Fibroblast of lung (primary cell): ENCODE results near the gene CAB39L. TPM values are rescaled to one million over a fixed set of nuclear protein-coding genes. Genes with fewer than 3 reads are reported as not detected.

Experiments used
- DNase-seq, 2 donors: peaks; one replicate each; pipeline versions ENCODE4 v3.0.0 to v3.0.0-alpha.2; 2010; ENCODE audit warnings: low read depth in 2 of 2
- H2AFZ ChIP-seq: 2 replicates; pipeline ENCODE4 v1.5.1; 2012; ENCODE audit warnings: low read length, control low read depth, inconsistent platforms
- H3K27ac ChIP-seq: 2 replicates; pipeline ENCODE4 v1.5.1; 2011; ENCODE audit warnings: low read length, control low read depth; ENCODE audit not compliant: insufficient read depth
- H3K27me3 ChIP-seq: 2 replicates; pipeline ENCODE4 v1.5.1; 2011; ENCODE audit warnings: mild to moderate bottlenecking, low read length; ENCODE audit not compliant: control insufficient read depth, insufficient read depth
- H3K36me3 ChIP-seq: 2 replicates; pipeline ENCODE4 v1.5.1; 2011; ENCODE audit warnings: low read length; ENCODE audit not compliant: control insufficient read depth, insufficient read depth
- H3K4me1 ChIP-seq: 2 replicates; pipeline ENCODE4 v1.5.1; 2011; ENCODE audit warnings: low read length; ENCODE audit not compliant: control insufficient read depth, insufficient read depth; ENCODE audit errors: extremely low read depth
- H3K4me2 ChIP-seq: 2 replicates; pipeline ENCODE4 v1.5.1; 2011; ENCODE audit warnings: low read length, control low read depth; ENCODE audit not compliant: insufficient read depth; ENCODE audit errors: extremely low read depth
- H3K4me3 ChIP-seq, 4 experiments: fragments of 200-600 bp in 1 of 4; sonication (generic) in 1 of 4; replicated peaks in 1 of 4; 2 replicates each; pipeline ENCODE4 v1.5.1; 2011 to 2016; ENCODE audit warnings: low read length in 4 of 4, low read depth in 3 of 4, mild to moderate bottlenecking in 3 of 4, control low read depth in 2 of 4, inconsistent platforms in 1 of 4, mixed read lengths in 1 of 4; ENCODE audit not compliant: insufficient read depth in 1 of 4; ENCODE audit errors: control extremely low read depth in 1 of 4
- H3K79me2 ChIP-seq: 2 replicates; pipeline ENCODE4 v1.5.1; 2012; ENCODE audit warnings: mild to moderate bottlenecking, low read length, inconsistent platforms; ENCODE audit not compliant: control insufficient read depth, insufficient read depth
- H3K9ac ChIP-seq: 2 replicates; pipeline ENCODE4 v1.5.1; 2011; ENCODE audit warnings: mild to moderate bottlenecking, low read length, control low read depth; ENCODE audit not compliant: insufficient read depth
- H3K9me3 ChIP-seq: 2 replicates; pipeline ENCODE4 v1.5.1; 2012; ENCODE audit warnings: low read depth, low read length; ENCODE audit not compliant: control insufficient read depth, insufficient read depth
- H4K20me1 ChIP-seq: 2 replicates; pipeline ENCODE4 v1.5.1; 2011; ENCODE audit warnings: low read length; ENCODE audit not compliant: control insufficient read depth, insufficient read depth; ENCODE audit errors: extremely low read depth
- EZH2 ChIP-seq: IDR thresholded peaks from 2 replicates; pipeline ENCODE4 v1.5.1; 2012; ENCODE audit warnings: low read length, control low read depth, mild to moderate bottlenecking; ENCODE audit errors: missing control alignments
- polyA plus RNA-seq, 2 donors: library from polyadenylated mRNA; depleted of rRNA in 1 of 2; stranded (reverse) in 1 of 2; unstranded in 1 of 2; fragments of >200 nt; gene quantifications; 2 replicates each; pipeline ENCODE4 v1.2.1, GENCODE V29; 2011 to 2012; ENCODE audit warnings: missing spikeins in 1 of 2
- total RNA-seq: library from RNA; depleted of rRNA; stranded (reverse); fragments of >200 nt; gene quantifications from 2 replicates; pipeline ENCODE4 v1.2.1, GENCODE V29; 2014
- TF ChIP-seq, protein P1 (sequence below), 2 donors: IDR thresholded peaks in 1 of 2; conservative IDR thresholded peaks in 1 of 2; 1 replicate in 1 of 2; 2 replicates in 1 of 2; pipeline ENCODE4 v1.5.1; 2011 to 2012; ENCODE audit warnings: low read length in 2 of 2, control low read depth in 1 of 2, inconsistent platforms in 1 of 2, low read depth in 1 of 2, mild to moderate bottlenecking in 1 of 2

Gene CAB39L
- total and polyA plus RNA-seq, 2 donors (not counting 1 experiment from before 2014, with no cell fraction given) = 9.4 to 13.0 TPM

DNA sequence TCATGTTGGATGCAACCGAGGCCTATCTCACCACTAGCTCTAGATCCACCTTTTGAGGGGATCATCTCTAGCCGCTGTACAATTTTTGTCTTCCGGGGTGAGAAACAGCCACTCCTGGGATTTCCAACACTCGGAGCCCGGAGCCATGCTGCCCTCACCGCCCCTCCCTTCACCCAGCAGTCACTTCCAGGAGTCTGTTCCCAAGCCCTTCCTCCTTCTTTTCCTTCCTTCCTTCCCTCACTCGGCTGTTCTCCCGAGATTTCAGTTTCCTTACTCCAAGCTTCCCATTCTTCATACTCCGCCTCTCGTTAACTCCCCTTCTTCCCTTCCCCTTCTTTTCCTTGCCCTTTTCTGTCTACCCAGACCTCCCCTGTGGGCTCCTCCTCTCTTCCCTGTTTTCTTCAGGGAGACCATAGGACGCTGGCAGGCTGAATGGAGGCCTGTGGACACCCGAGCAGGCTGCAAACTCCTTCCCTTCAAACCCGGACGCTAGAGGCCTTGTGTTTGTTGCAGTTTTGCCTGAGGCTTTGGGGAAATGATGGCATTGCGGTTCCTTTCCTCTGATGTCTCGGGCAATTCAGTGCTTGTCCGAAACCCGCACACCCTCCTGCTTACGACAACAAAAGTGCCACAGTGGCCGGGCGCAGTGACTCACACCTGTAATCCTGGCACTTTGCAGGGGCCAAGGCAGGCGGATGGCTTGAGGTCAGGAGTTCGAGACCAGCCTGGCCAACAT lies 96.0 kb downstream of the CAB39L start:
- Histone ChIP-seq H3K4me3 (no peak overlapping the region), H3K27me3 (no peaks in the 10 kb centered on the region), H3K79me2 (no peaks in the 10 kb centered on the region), H4K20me1 (no peaks in the 10 kb centered on the region), H3K36me3 (no peaks in the 10 kb centered on the region), H2AFZ (no peak overlapping the region), H3K9me3 (no peaks in the 10 kb centered on the region), H3K27ac (no peak overlapping the region), H3K9ac (no peak overlapping the region), H3K4me2 (no peak overlapping the region), H3K4me1 (no peaks in the 10 kb centered on the region)
- TF ChIP-seq, protein P1, sequence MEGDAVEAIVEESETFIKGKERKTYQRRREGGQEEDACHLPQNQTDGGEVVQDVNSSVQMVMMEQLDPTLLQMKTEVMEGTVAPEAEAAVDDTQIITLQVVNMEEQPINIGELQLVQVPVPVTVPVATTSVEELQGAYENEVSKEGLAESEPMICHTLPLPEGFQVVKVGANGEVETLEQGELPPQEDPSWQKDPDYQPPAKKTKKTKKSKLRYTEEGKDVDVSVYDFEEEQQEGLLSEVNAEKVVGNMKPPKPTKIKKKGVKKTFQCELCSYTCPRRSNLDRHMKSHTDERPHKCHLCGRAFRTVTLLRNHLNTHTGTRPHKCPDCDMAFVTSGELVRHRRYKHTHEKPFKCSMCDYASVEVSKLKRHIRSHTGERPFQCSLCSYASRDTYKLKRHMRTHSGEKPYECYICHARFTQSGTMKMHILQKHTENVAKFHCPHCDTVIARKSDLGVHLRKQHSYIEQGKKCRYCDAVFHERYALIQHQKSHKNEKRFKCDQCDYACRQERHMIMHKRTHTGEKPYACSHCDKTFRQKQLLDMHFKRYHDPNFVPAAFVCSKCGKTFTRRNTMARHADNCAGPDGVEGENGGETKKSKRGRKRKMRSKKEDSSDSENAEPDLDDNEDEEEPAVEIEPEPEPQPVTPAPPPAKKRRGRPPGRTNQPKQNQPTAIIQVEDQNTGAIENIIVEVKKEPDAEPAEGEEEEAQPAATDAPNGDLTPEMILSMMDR (conservative IDR thresholded peaks at IDR 0.05 in 1 of 2, IDR thresholded peaks at IDR 0.05 in 1 of 2; ENCODE audit: low read depth in 1 of 2, low read length in 2 of 2) = no peak
- no peak for TF ChIP-seq EZH2
- DNase-seq = no peak

DNA sequence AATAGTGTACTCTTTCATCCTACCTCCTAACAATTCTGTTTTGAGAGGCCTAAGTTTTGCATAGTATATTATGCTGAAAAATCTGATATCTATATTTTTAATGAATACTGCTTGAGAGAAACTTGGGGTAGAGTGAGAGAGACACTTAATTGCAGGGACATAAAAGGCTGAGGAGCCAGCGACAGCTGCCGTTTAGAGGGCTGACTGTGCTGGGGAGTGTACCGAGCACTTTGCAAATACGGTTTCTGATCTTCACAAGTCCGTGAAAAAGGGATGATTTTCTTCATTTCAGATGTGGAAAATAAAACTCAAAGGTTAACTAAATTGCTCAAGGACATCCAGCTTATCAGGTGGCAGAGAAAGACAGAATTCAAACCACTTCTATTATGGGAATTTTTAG lies 97.4 kb downstream of the CAB39L start:
- H4K20me1 ChIP-seq = no peaks in the 10 kb centered on the region
- no peak overlapping the region for H3K27ac ChIP-seq
- H3K36me3 ChIP-seq = no peaks in the 10 kb centered on the region
- TF ChIP-seq EZH2 = no peak
- TF ChIP-seq, protein P1 (conservative IDR thresholded peaks at IDR 0.05 in 1 of 2, IDR thresholded peaks at IDR 0.05 in 1 of 2; ENCODE audit: low read depth in 1 of 2, low read length in 2 of 2) = no peak
- no peaks in the 10 kb centered on the region for H3K79me2 ChIP-seq
- H3K4me1 ChIP-seq = no peaks in the 10 kb centered on the region
- H3K9me3 ChIP-seq = no peaks in the 10 kb centered on the region
- H3K4me3 ChIP-seq = no peak overlapping the region
- DNase-seq = no peak
- no peak overlapping the region for H2AFZ ChIP-seq
- H3K27me3 ChIP-seq = no peaks in the 10 kb centered on the region
- no peak overlapping the region for H3K4me2 ChIP-seq
- no peak overlapping the region for H3K9ac ChIP-seq

DNA sequence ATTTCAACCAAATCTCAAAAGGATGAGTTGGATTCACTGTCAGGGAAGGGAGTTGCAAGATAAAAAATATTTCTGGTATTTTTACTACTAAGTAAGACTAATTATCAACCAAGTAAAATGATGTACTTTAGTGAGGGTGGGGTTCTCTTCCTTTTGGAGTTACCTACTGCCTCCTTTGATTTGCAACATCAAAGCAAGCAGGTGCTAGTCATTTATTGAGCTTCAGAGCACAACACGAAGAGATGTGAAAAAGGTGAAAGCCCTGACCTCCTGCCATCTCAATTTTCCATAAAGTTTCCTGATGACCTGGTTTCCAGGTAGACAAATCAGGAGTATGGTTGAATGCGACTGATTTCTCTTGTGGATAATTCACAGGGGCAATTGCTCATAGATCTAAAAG lies 100.1 kb downstream of the CAB39L start:
- no peak overlapping the region for H3K4me3 ChIP-seq
- H4K20me1 ChIP-seq = no peaks in the 10 kb centered on the region
- no peak overlapping the region for H2AFZ ChIP-seq
- no peak overlapping the region for H3K4me2 ChIP-seq
- H3K27me3 ChIP-seq = no peaks in the 10 kb centered on the region
- no peaks in the 10 kb centered on the region for H3K9me3 ChIP-seq
- no peak overlapping the region for H3K9ac ChIP-seq
- no peaks in the 10 kb centered on the region for H3K79me2 ChIP-seq
- no peak for DNase-seq
- H3K36me3 ChIP-seq = no peaks in the 10 kb centered on the region
- TF ChIP-seq EZH2 = no peak
- TF ChIP-seq, protein P1 (conservative IDR thresholded peaks at IDR 0.05 in 1 of 2, IDR thresholded peaks at IDR 0.05 in 1 of 2; ENCODE audit: low read depth in 1 of 2, low read length in 2 of 2) = no peak
- H3K4me1 ChIP-seq = no peaks in the 10 kb centered on the region
- no peak overlapping the region for H3K27ac ChIP-seq
